Measurements from ENCODE around the gene COL18A1. TPM values are rescaled to one million over a fixed set of nuclear protein-coding genes. Genes with fewer than 3 reads are reported as not detected.
"Not testable (repeated sequence)": the region's sequence is repeated elsewhere in the genome, so short reads cannot be mapped to it uniquely, and the experiment has no call there.

The COL18A1 gene
- total RNA-seq, 1 donor from 2014 or later = 187 TPM

GRCh38 chr21:45550522-45551210 lies 145.7 kb downstream of the COL18A1 start:
- no peak for DNase-seq (ENCODE audit: low read depth)

- peak; percentile 67 for DNase-seq (ENCODE audit: low read depth)
Measured at GRCh38 chr21:45551316-45551715, 146.4 kb downstream of the COL18A1 start.

GRCh38 chr21:45551783-45552695 lies 147.1 kb downstream of the COL18A1 start:
- DNase-seq (ENCODE audit: low read depth) = no peak

GRCh38 chr21:45552696-45553391 lies 147.9 kb downstream of the COL18A1 start:
- DNase-seq (ENCODE audit: low read depth) = no peak

- DNase-seq (ENCODE audit: low read depth) = peak; percentile 73
Measured at GRCh38 chr21:45554477-45555175, 149.7 kb downstream of the COL18A1 start.

- no peak for DNase-seq (ENCODE audit: low read depth)
Measured at GRCh38 chr21:45555251-45555556, 150.2 kb downstream of the COL18A1 start.

GRCh38 chr21:45555557-45556301 lies 150.8 kb downstream of the COL18A1 start:
- peak; percentile 74 for DNase-seq (ENCODE audit: low read depth)

- DNase-seq (ENCODE audit: low read depth) = no peak
Measured at GRCh38 chr21:45556302-45556644, 151.3 kb downstream of the COL18A1 start.

GRCh38 chr21:45556645-45557615 lies 152.0 kb downstream of the COL18A1 start:
- DNase-seq (ENCODE audit: low read depth) = no peak

- DNase-seq (ENCODE audit: low read depth) = no peak
Measured at GRCh38 chr21:45557616-45558043, 152.7 kb downstream of the COL18A1 start.

- no peak for DNase-seq (ENCODE audit: low read depth)
Measured at GRCh38 chr21:45558044-45558721, 153.2 kb downstream of the COL18A1 start.

GRCh38 chr21:45559216-45560105 lies 154.5 kb downstream of the COL18A1 start:
- DNase-seq (ENCODE audit: low read depth) = no peak

- DNase-seq (ENCODE audit: low read depth) = no peak
Measured at GRCh38 chr21:45560106-45561021, 155.4 kb downstream of the COL18A1 start.

- not testable (repeated sequence) for DNase-seq (ENCODE audit: low read depth)
Measured at GRCh38 chr21:45561241-45561640, 156.3 kb downstream of the COL18A1 start.

- no peak for DNase-seq (ENCODE audit: low read depth)
Measured at GRCh38 chr21:45562402-45562801, 157.4 kb downstream of the COL18A1 start.

- no peak for DNase-seq (ENCODE audit: low read depth)
Measured at GRCh38 chr21:45562965-45563364, 158.0 kb downstream of the COL18A1 start.
